HL-60/S4 (cell line): ENCODE measurements around the gene ST13.
"Not testable (repeated sequence)": the region's sequence is repeated elsewhere in the genome, so short reads cannot be mapped to it uniquely, and the experiment has no call there.

Experiments used
- in situ Hi-C: fragments of 300-500 bp; cut with MboI; formaldehyde crosslinking; loops from 2 replicates; pipeline ENCODE4 v1.14.3; 2022; ENCODE audit warnings: low sequenced_read_pairs

ST13 gene

GRCh38 chr22:40856513-40857308, at the start of gene ST13, which contains the start of gene XPNPEP3:
ST13 (minus strand) TSS chr22:40856639; CDS start chr22:40856540, 99 bp downstream.
XPNPEP3 (plus strand) TSS chr22:40857148; CDS start chr22:40857182, 34 bp downstream.
- in situ Hi-C loops: no loop called here

- in situ Hi-C loops: no loop called here
Measured at GRCh38 chr22:40904101-40904500, 47.7 kb upstream of the ST13 start.

DNA sequence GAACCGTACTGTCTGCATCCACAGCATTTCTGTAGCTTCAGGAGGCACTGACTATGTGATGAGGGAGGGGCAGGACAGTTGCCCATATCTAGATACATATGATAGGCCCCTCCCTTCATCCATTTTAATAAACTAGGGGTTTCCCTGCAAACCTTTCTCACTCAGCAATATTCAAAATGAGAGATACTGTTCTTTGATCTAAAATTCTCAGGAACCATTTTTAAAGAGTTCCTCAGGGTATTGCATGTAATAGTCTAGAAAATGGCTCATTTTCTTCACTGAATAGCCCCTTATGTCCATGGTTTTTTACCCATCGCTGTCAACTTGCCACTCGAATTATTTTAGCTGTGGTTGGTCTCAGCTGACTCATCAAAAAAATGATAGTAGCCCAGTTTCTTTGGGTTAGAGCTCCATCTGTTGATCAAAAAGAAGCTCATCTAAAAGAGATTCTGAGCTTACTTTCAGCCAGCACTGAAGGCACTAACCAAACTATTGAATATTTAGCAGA, 42.5 kb upstream of the ST13 start:
- in situ Hi-C loops: loop anchor here (25.0 kb wide), 1 partner anchor 362 kb away; no protein-coding TSS in a partner anchor

DNA sequence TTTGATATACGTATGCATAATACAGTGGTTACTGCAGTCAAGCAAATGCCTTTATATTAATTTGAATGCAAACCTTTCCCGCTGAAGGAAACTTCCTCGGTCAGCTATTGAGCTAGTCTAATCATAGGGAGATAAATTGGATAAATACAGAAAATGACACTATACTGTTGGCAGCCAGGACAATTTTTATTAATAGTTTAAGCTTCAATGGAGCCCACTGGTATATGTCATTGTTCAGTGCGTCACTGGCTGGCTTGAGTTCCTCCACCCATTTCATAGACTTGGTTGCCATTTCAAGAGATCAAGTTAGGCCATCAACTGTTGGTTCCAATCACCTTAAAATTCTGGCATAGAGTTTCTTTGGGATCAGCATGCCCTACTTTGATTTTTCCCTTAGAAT, 38.0 kb upstream of the ST13 start:
- in situ Hi-C loops: loop anchor here (25.0 kb wide), 1 partner anchor 357 kb away; no protein-coding TSS in a partner anchor

GRCh38 chr22:40890881-40891280, 34.4 kb upstream of the ST13 start:
- in situ Hi-C loops: loop anchor here (25.0 kb wide), 1 partner anchor 354 kb away; no protein-coding TSS in a partner anchor

DNA sequence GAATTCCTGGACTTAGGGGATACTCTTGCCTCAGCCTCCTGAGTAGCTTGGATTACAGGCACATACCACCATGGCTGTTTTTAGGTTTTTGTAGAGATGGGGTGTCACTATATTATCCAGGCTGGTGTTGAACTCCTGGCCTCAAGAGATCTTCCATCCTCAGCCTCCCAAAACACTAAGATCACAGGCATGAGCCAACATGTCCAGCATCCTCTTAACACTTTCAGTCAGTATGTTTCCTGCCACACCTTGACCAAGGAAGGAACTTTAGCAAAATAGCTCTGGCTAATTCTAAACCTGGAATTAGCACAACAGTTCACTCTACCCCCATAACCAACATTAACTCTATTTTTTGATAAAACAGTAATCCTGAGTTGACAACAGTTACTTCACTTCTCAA, 32.7 kb upstream of the ST13 start:
- in situ Hi-C loops: loop anchor here (25.0 kb wide), 1 partner anchor 352 kb away; no protein-coding TSS in a partner anchor

- in situ Hi-C loops: loop anchor here (25.0 kb wide), 1 partner anchor 342 kb away; no protein-coding TSS in a partner anchor
Measured at GRCh38 chr22:40878922-40879321, 22.5 kb upstream of the ST13 start.

DNA sequence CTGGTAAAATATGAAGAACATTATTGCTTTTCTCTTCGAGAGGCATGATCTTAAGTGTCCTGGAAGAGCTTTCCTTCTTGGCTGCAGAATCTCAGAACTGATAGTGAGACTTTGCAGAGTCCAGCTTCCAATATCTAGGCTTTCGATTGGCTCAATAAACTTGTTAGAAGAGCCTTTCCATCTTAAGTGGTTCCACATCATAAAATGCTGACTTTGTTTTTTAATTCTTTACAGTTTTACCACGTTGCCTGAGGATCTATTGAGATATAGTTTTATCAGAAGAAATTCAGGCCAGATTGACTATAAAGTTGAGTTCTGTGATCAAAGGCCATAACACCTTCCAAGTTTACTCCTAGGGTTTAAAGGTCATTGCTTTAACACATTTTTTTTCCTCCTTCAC, 21.0 kb upstream of the ST13 start:
- in situ Hi-C loops: loop anchor here (25.0 kb wide), 1 partner anchor 340 kb away; no protein-coding TSS in a partner anchor

DNA sequence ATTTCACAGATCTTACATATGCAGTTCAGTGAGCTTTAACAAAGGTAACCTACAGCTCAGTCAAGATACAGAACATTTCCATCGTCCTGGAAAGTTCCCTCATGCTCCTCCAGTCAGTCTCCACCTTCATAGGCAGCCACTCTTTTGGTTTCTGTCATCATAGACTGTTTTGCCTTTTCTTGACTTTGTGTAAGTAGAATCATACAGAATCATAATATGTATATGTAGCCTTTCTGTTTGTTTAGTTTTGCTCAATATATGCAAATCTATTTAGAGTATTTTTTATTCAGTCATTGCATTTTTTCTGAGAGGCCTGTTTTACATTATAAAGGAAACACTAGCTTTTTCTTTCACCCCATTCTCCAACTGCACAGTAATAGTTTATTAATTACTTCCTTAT, 20.5 kb upstream of the ST13 start:
- in situ Hi-C loops: loop anchor here (25.0 kb wide), 1 partner anchor 340 kb away; no protein-coding TSS in a partner anchor

- in situ Hi-C loops: loop anchor here (25.0 kb wide), 1 partner anchor 338 kb away; no protein-coding TSS in a partner anchor
Measured at GRCh38 chr22:40875111-40875510, 18.7 kb upstream of the ST13 start.

- in situ Hi-C loops: no loop called here
Measured at GRCh38 chr22:40874016-40874415, 17.6 kb upstream of the ST13 start.

- in situ Hi-C loops: not testable (repeated sequence)
Measured at GRCh38 chr22:40868379-40868778, 11.9 kb upstream of the ST13 start.

DNA sequence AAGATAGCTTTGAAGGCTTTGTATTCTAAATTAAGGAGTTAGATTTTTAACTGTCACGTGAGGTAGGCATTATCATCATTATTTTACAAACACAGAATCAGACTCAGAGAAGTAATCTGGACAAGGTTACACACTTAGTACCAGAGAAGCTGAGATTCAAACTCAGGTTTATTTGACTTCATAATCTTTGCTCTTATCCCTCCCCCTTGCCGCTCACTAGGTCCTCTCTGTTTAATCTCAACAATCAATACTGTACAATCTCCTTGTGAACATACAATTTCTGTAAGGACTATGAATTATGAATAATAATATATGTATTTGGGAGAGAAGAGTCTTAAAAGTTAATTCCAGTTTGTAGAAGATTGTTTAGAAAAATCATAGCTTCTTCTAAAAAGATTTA, 10.7 kb upstream of the ST13 start:
- in situ Hi-C loops: no loop called here

GRCh38 chr22:40862537-40862936, 6.1 kb upstream of the ST13 start:
- in situ Hi-C loops: no loop called here

GRCh38 chr22:40862013-40862412, 5.6 kb upstream of the ST13 start, which contains the start of gene DNAJB7:
DNAJB7 (minus strand) TSS chr22:40862113; CDS start chr22:40861994, 119 bp downstream.
- in situ Hi-C loops: no loop called here

- in situ Hi-C loops: no loop called here
Measured at GRCh38 chr22:40857309-40857855, 943 bp upstream of the ST13 start.

DNA sequence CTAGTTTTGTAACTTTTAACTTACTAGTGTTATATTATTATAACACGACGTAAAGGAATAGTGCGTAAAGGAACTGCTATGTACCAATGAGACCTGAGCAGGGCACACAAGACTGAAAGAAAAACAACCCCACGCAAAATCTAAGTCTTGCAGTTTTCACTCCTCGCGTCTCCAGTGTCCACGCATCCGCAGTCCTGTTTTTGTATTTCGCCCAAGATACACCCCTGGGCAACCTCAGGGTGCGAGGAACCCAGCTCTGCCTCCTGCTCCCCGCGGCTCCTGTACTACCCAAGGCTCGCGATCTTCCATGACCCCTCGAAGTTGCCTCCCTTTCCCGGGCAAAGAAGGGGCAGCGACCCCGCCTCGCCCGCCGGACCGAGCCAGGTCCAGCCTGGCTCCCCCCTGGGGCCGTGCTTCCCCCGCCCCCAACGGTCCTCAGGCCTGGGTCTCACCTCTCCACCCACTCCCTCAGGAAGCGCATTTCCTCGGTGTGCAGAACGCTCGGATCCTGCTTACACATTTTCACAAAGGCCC, 393 bp downstream of the ST13 start:
- in situ Hi-C loops: no loop called here

- in situ Hi-C loops: no loop called here
Measured at GRCh38 chr22:40855071-40855978, 1.1 kb downstream of the ST13 start.

- in situ Hi-C loops: no loop called here
Measured at GRCh38 chr22:40853961-40854360, 2.5 kb downstream of the ST13 start.

- in situ Hi-C loops: no loop called here
Measured at GRCh38 chr22:40853333-40853732, 3.1 kb downstream of the ST13 start.
